ENCODE data around the gene DENND2D.
A peak's percentile ranks its signal among the peaks of the same experiment; 100 is the strongest.
"Not testable (repeated sequence)": the region's sequence is repeated elsewhere in the genome, so short reads cannot be mapped to it uniquely, and the experiment has no call there.

The DENND2D gene

GRCh38 chr1:111217183-111217910, 16.9 kb upstream of the DENND2D start:
- Histone ChIP-seq H3K27me3 (ENCODE audit: low read depth) (no peaks in the 10 kb centered on the region), H3K4me3 (no peak overlapping the region), H3K36me3 (replicated peaks) (no peaks in the 10 kb centered on the region), H3K4me1 (no peaks in the 10 kb centered on the region), H3K9me3 (no peaks in the 10 kb centered on the region)
- in situ Hi-C loops (cut with MboI; ENCODE audit: low sequenced_read_pairs): no loop called here
- DNase-seq (ENCODE audit: low spot score in 2 of 2): no peak

- no peaks in the 10 kb centered on the region for H3K4me1 ChIP-seq
- no peak overlapping the region for H3K4me3 ChIP-seq
- in situ Hi-C loops (cut with MboI; ENCODE audit: low sequenced_read_pairs): no loop called here
- no peaks in the 10 kb centered on the region for H3K27me3 ChIP-seq (ENCODE audit: low read depth)
- no peaks in the 10 kb centered on the region for H3K9me3 ChIP-seq
- H3K36me3 ChIP-seq (replicated peaks): no peaks in the 10 kb centered on the region
- DNase-seq (ENCODE audit: low spot score in 2 of 2): no peak
These were observed 16.3 kb upstream of the DENND2D start for GRCh38 chr1:111216751-111217150.

- H3K36me3 ChIP-seq (replicated peaks); H3K27me3 ChIP-seq (ENCODE audit: low read depth); H3K4me3 ChIP-seq; H3K4me1 ChIP-seq; DNase-seq (ENCODE audit: low spot score in 2 of 2); in situ Hi-C loops (cut with MboI; ENCODE audit: low sequenced_read_pairs); H3K9me3 ChIP-seq: not testable (repeated sequence)
These were observed 14.8 kb upstream of the DENND2D start for GRCh38 chr1:111215285-111215684.

GRCh38 chr1:111214884-111215283, 14.4 kb upstream of the DENND2D start:
- H3K36me3 ChIP-seq (replicated peaks): no peaks in the 10 kb centered on the region
- no peak for DNase-seq (ENCODE audit: low spot score in 2 of 2)
- no peaks in the 10 kb centered on the region for H3K9me3 ChIP-seq
- in situ Hi-C loops (cut with MboI; ENCODE audit: low sequenced_read_pairs): no loop called here
- H3K4me1 ChIP-seq: no peaks in the 10 kb centered on the region
- H3K27me3 ChIP-seq (ENCODE audit: low read depth): no peaks in the 10 kb centered on the region
- no peak overlapping the region for H3K4me3 ChIP-seq

- in situ Hi-C loops (cut with MboI; ENCODE audit: low sequenced_read_pairs): no loop called here
- H3K4me1 ChIP-seq: no peaks in the 10 kb centered on the region
- no peaks in the 10 kb centered on the region for H3K36me3 ChIP-seq (replicated peaks)
- no peaks in the 10 kb centered on the region for H3K27me3 ChIP-seq (ENCODE audit: low read depth)
- no peaks in the 10 kb centered on the region for H3K9me3 ChIP-seq
- no peak overlapping the region for H3K4me3 ChIP-seq
- DNase-seq (ENCODE audit: low spot score in 2 of 2): peak in 1 of 2 experiments; percentile 39
These were observed 13.8 kb upstream of the DENND2D start for GRCh38 chr1:111214074-111214801.

- Histone ChIP-seq H3K36me3 (replicated peaks) (no peaks in the 10 kb centered on the region), H3K4me3 (no peak overlapping the region), H3K9me3 (no peaks in the 10 kb centered on the region), H3K4me1 (no peaks in the 10 kb centered on the region), H3K27me3 (ENCODE audit: low read depth) (no peaks in the 10 kb centered on the region)
- no peak for DNase-seq (ENCODE audit: low spot score in 2 of 2)
- in situ Hi-C loops (cut with MboI; ENCODE audit: low sequenced_read_pairs): no loop called here
These were observed 13.0 kb upstream of the DENND2D start for GRCh38 chr1:111213412-111213811.

GRCh38 chr1:111212634-111213335, 12.3 kb upstream of the DENND2D start:
- in situ Hi-C loops (cut with MboI; ENCODE audit: low sequenced_read_pairs): no loop called here

GRCh38 chr1:111211921-111212320, 11.5 kb upstream of the DENND2D start:
- no peak for DNase-seq (ENCODE audit: low spot score in 2 of 2)
- no peaks in the 10 kb centered on the region for H3K36me3 ChIP-seq (replicated peaks)
- H3K4me1 ChIP-seq: no peaks in the 10 kb centered on the region
- H3K4me3 ChIP-seq: no peak overlapping the region
- in situ Hi-C loops (cut with MboI; ENCODE audit: low sequenced_read_pairs): no loop called here
- 0 out of 2 replicates have a peak, but pooled peaks cover 3% of the 10 kb centered on the region for H3K27me3 ChIP-seq (ENCODE audit: low read depth)
- no peaks in the 10 kb centered on the region for H3K9me3 ChIP-seq

More at GRCh38 chr1:111212634-111213335, 12.3 kb upstream of the DENND2D start:
- H3K27me3 ChIP-seq (ENCODE audit: low read depth): no peaks in the 10 kb centered on the region
- no peaks in the 10 kb centered on the region for H3K9me3 ChIP-seq
- DNase-seq (ENCODE audit: low spot score in 2 of 2): no peak
- H3K4me1 ChIP-seq: no peaks in the 10 kb centered on the region
- no peaks in the 10 kb centered on the region for H3K36me3 ChIP-seq (replicated peaks)
- no peak overlapping the region for H3K4me3 ChIP-seq

- in situ Hi-C loops (cut with MboI; ENCODE audit: low sequenced_read_pairs): no loop called here
- Histone ChIP-seq H3K36me3 (replicated peaks) (no peaks in the 10 kb centered on the region), H3K4me3 (no peak overlapping the region), H3K4me1 (no peaks in the 10 kb centered on the region), H3K27me3 (ENCODE audit: low read depth) (peaks cover 8% of the 10 kb centered on the region; the same call in 1 of the 2 replicates), H3K9me3 (no peaks in the 10 kb centered on the region)
- DNase-seq (ENCODE audit: low spot score in 2 of 2): no peak
These were observed 9.2 kb upstream of the DENND2D start for GRCh38 chr1:111209622-111210021.

- Histone ChIP-seq H3K9me3 (no peaks in the 10 kb centered on the region), H3K27me3 (ENCODE audit: low read depth) (peaks cover 8% of the 10 kb centered on the region; the same call in 1 of the 2 replicates), H3K4me1 (no peaks in the 10 kb centered on the region), H3K36me3 (replicated peaks) (no peaks in the 10 kb centered on the region), H3K4me3 (no peak overlapping the region)
- in situ Hi-C loops (cut with MboI; ENCODE audit: low sequenced_read_pairs): no loop called here
- DNase-seq (ENCODE audit: low spot score in 2 of 2): no peak
These were observed 8.5 kb upstream of the DENND2D start for GRCh38 chr1:111208921-111209320.

- Histone ChIP-seq H3K36me3 (replicated peaks) (no peaks in the 10 kb centered on the region), H3K4me1 (no peaks in the 10 kb centered on the region), H3K27me3 (ENCODE audit: low read depth) (peaks cover 8% of the 10 kb centered on the region; the same call in 1 of the 2 replicates), H3K4me3 (no peak overlapping the region), H3K9me3 (no peaks in the 10 kb centered on the region)
- in situ Hi-C loops (cut with MboI; ENCODE audit: low sequenced_read_pairs): no loop called here
- no peak for DNase-seq (ENCODE audit: low spot score in 2 of 2)
These were observed 5.2 kb upstream of the DENND2D start for GRCh38 chr1:111205714-111206050.

GRCh38 chr1:111204983-111205713, 4.7 kb upstream of the DENND2D start:
- no peaks in the 10 kb centered on the region for H3K4me1 ChIP-seq
- in situ Hi-C loops (cut with MboI; ENCODE audit: low sequenced_read_pairs): no loop called here
- DNase-seq (ENCODE audit: low spot score in 2 of 2): no peak
- H3K9me3 ChIP-seq: no peaks in the 10 kb centered on the region
- H3K36me3 ChIP-seq (replicated peaks): no peaks in the 10 kb centered on the region
- H3K4me3 ChIP-seq: no peak overlapping the region
- H3K27me3 ChIP-seq (ENCODE audit: low read depth): peaks cover 8% of the 10 kb centered on the region; the same call in 1 of the 2 replicates

GRCh38 chr1:111204201-111204982, 3.9 kb upstream of the DENND2D start:
- DNase-seq (ENCODE audit: low spot score in 2 of 2): no peak
- H3K4me1 ChIP-seq: no peaks in the 10 kb centered on the region

More at GRCh38 chr1:111204201-111204982, 3.9 kb upstream of the DENND2D start:
- Histone ChIP-seq H3K4me3 (no peak overlapping the region; the same call in 1 of the 2 replicates), H3K36me3 (replicated peaks) (no peaks in the 10 kb centered on the region), H3K27me3 (ENCODE audit: low read depth) (peaks cover 8% of the 10 kb centered on the region; the same call in 1 of the 2 replicates), H3K9me3 (no peaks in the 10 kb centered on the region)
- in situ Hi-C loops (cut with MboI; ENCODE audit: low sequenced_read_pairs): no loop called here
